ENCODE data around the gene VWDE. TPM values are rescaled to one million over a fixed set of nuclear protein-coding genes. Genes with fewer than 3 reads are reported as not detected.

The VWDE gene
- total and polyA plus RNA-seq, 12 donors, result 0.05 to 0.37 (median 0.07) TPM; not detected in 9

DNA sequence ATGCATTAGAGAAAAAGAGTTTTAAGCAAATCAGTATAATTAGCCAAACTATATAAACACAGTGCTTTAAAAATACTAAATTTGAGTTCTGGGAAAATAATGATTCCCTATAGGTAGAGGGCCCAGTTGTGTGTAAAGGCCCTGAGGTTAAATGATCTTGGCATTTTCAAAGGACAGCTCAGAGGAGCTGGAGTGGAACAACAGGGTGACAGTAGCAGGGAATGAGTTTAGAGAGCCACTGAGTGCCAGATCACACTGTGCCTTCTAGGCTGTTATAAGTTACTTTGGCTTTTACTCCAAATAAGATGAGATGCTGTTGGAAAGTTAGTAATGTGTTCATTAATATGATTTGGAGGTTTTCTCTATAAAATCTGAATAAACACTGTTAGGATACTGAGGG, 34.6 kb downstream of the VWDE start:
- Histone ChIP-seq H3K36me3 (no peaks in the 10 kb centered on the region), H3K27me3 (no peaks in the 10 kb centered on the region), H3K4me1 (peaks cover 0 to 14% (median 0%) of the 10 kb centered on the region in 9 donors), H3K27ac (no peak overlapping the region), H3K9me3 (no peaks in the 10 kb centered on the region), H3K4me3 (no peak overlapping the region)
- intact Hi-C loops (cut with DNase I), result loop anchor here in 1 of 10 donors (5.0 kb wide), 1 partner anchor 1288 kb away; no protein-coding TSS in a partner anchor
- no peak for DNase-seq
- ATAC-seq, result no peak
- TF ChIP-seq, protein P1, sequence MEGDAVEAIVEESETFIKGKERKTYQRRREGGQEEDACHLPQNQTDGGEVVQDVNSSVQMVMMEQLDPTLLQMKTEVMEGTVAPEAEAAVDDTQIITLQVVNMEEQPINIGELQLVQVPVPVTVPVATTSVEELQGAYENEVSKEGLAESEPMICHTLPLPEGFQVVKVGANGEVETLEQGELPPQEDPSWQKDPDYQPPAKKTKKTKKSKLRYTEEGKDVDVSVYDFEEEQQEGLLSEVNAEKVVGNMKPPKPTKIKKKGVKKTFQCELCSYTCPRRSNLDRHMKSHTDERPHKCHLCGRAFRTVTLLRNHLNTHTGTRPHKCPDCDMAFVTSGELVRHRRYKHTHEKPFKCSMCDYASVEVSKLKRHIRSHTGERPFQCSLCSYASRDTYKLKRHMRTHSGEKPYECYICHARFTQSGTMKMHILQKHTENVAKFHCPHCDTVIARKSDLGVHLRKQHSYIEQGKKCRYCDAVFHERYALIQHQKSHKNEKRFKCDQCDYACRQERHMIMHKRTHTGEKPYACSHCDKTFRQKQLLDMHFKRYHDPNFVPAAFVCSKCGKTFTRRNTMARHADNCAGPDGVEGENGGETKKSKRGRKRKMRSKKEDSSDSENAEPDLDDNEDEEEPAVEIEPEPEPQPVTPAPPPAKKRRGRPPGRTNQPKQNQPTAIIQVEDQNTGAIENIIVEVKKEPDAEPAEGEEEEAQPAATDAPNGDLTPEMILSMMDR (IDR thresholded peaks at IDR 0.05), result no peak

DNA sequence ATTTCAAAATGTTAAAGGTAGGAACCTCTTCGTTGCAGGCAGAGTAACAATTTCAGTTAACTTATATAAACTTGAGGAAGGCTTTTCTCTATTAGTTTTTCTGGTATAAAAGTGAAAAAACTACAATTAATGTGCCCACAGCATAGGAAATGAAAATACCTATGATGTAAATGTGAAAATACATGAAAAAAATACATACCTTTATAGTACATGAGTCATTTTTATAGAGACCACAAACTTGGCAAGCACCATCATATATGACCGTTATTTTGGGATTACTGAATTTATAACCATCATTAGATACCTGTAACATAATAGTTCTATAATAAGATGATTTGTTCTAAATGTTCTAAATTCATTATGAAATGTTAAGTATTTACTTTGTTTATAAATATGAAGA, 42.7 kb downstream of the VWDE start:
- TF ChIP-seq, protein P1 (IDR thresholded peaks at IDR 0.05), result no peak
- no peaks in the 10 kb centered on the region for H3K36me3 ChIP-seq
- no peak overlapping the region for H3K4me3 ChIP-seq
- WGBS, 2 donors, result 38 to 61% methylated on average over 2 of the region's 2 CpGs
- no peaks in the 10 kb centered on the region for H3K9me3 ChIP-seq
- H3K4me1 ChIP-seq, result no peaks in the 10 kb centered on the region
- H3K27me3 ChIP-seq, result no peaks in the 10 kb centered on the region
- DNase-seq (no peak), ATAC-seq (no peak)
- intact Hi-C loops (cut with DNase I), result no loop called here
- H3K27ac ChIP-seq, result no peak overlapping the region

DNA sequence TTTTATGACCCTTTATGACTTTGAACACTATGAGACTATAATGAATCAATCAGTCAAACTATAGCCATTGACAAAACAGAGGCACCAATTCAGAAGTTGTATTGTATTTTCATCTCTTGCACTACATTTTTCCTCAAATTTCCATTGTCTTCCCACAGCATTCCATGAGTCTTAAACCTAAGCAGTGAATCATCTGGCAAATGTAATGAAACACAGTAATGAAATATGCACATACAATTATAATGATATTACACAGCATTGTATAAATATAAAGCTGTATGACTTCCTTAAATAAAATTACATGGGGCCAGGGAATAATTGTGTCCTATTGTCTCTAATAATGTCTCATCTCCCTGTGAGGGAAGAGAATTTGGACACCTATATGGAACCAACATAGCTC, 45.0 kb downstream of the VWDE start:
- Histone ChIP-seq H3K9me3 (no peaks in the 10 kb centered on the region), H3K27ac (no peak overlapping the region), H3K4me3 (no peak overlapping the region), H3K36me3 (no peaks in the 10 kb centered on the region), H3K27me3 (no peaks in the 10 kb centered on the region), H3K4me1 (no peaks in the 10 kb centered on the region)
- DNase-seq (no peak), ATAC-seq (no peak)
- TF ChIP-seq, protein P1 (IDR thresholded peaks at IDR 0.05), result no peak
- intact Hi-C loops (cut with DNase I), result no loop called here

DNA sequence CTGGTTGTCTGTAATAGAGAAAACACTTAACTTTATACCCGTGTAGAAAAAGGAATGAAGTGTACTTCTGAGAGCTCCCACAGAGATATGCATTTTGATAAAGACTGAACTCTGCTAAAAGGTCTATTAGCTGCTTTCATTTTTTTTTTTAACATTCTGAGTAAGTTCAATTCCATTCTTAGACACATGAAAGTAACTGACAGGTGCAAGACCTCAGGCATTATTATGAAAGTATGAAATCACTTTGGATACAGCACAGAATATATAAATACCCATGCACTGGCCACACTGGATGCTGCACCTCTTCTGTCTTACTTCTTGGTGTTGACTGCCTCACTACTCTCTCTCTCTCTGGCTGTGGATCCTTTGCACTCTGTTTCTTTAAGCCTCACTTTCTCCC, 46.2 kb downstream of the VWDE start:
- H3K36me3 ChIP-seq, result no peaks in the 10 kb centered on the region
- H3K27me3 ChIP-seq, result no peaks in the 10 kb centered on the region
- 25 to 27% methylated on average over 1 of the region's 1 CpG for WGBS, 2 donors
- no peak for ATAC-seq
- peaks cover 0 to 4% (median 0%) of the 10 kb centered on the region in 11 donors for H3K9me3 ChIP-seq
- intact Hi-C loops (cut with DNase I), result no loop called here
- H3K4me3 ChIP-seq, result no peak overlapping the region
- H3K4me1 ChIP-seq, result no peaks in the 10 kb centered on the region
- no peak overlapping the region for H3K27ac ChIP-seq
- no peak for DNase-seq
- TF ChIP-seq, protein P1 (IDR thresholded peaks at IDR 0.05), result no peak

DNA sequence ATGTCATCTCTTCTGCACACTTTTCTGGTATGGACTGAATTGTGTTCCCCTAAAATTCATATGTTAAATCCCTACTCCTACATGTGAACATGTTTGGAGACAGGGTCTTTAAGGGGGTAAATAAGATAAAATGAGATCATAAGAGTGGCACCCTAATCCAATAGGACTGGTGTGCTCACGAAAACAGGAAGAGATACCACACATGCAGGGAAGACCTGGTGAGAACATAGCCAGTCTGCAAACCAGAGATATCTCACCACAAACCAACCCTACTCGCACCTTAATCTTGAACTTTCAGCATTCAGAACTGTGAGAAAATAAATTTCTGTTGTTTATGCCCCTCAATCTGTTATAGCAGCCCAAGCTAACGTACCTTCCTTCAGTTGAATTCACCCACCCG, 51.8 kb downstream of the VWDE start:
- H3K27me3 ChIP-seq, result no peaks in the 10 kb centered on the region

More for the DNA sequence above, 51.8 kb downstream of the VWDE start:
- no peaks in the 10 kb centered on the region for H3K36me3 ChIP-seq
- TF ChIP-seq, protein P1 (IDR thresholded peaks at IDR 0.05), result no peak
- 76 to 81% methylated on average over 4 of the region's 4 CpGs for WGBS, 2 donors
- no peaks in the 10 kb centered on the region for H3K4me1 ChIP-seq
- ATAC-seq (no peak), DNase-seq (no peak)
- no peak overlapping the region for H3K4me3 ChIP-seq
- H3K27ac ChIP-seq, result no peak overlapping the region
- H3K9me3 ChIP-seq, result peaks cover 0 to 11% (median 0%) of the 10 kb centered on the region in 11 donors
- intact Hi-C loops (cut with DNase I), result no loop called here
